Measurements from ENCODE around the gene CST7. TPM values are rescaled to one million over a fixed set of nuclear protein-coding genes. Genes with fewer than 3 reads are reported as not detected.

CST7 gene
- total and polyA plus RNA-seq, 2 of the 13 experiments (the other 11 are each of a cell fraction or from before 2014, with no cell fraction given) = not detected

GRCh38 chr20:24987244-24987643, 38.2 kb downstream of the CST7 start (continued):
- TF ChIP-seq PATZ1 (CRISPR knock-in tag; IDR thresholded peaks at IDR 0.05) = peak; percentile 90
- no peak for TF ChIP-seq JUNB (CRISPR knock-in tag; IDR thresholded peaks at IDR 0.05; ENCODE audit: borderline replicate concordance)
- no peak for TF ChIP-seq LCORL (IDR thresholded peaks at IDR 0.05)
- TF ChIP-seq LCORL (CRISPR knock-in tag; IDR thresholded peaks at IDR 0.05) = peak; percentile 61; the same call in 1 of the 2 replicates
- TF ChIP-seq ZNF235 (CRISPR knock-in tag; IDR thresholded peaks at IDR 0.05; ENCODE audit: borderline replicate concordance) = no peak
- TF ChIP-seq PCBP2 (optimal IDR thresholded peaks at IDR 0.05; ENCODE audit: low read depth, low read length, poor library complexity, severe bottlenecking) = no peak
- no peak for TF ChIP-seq ZBTB14 (CRISPR knock-in tag; IDR thresholded peaks at IDR 0.05)
- peak; percentile 55; the same call in 1 of the 2 replicates for TF ChIP-seq ZNF614 (CRISPR knock-in tag; IDR thresholded peaks at IDR 0.05; ENCODE audit: borderline replicate concordance)
- TF ChIP-seq HMG20A (CRISPR knock-in tag; IDR thresholded peaks at IDR 0.05; ENCODE audit: borderline replicate concordance) = peak; percentile 89
- TF ChIP-seq BCL3 (CRISPR knock-in tag; IDR thresholded peaks at IDR 0.05) = no peak
- TF ChIP-seq PHB2 (IDR thresholded peaks at IDR 0.05; ENCODE audit: partially characterized antibody) = no peak
- TF ChIP-seq ZNF580 (CRISPR knock-in tag; IDR thresholded peaks at IDR 0.05; ENCODE audit: borderline replicate concordance, low read depth) = 0 out of 2 replicates have a peak, but pooled peaks have one; percentile 17
- peak; percentile 56; the same call in 1 of the 2 replicates for TF ChIP-seq ZBTB25 (CRISPR knock-in tag; IDR thresholded peaks at IDR 0.05)
- TF ChIP-seq THAP9 (CRISPR knock-in tag; IDR thresholded peaks at IDR 0.05; ENCODE audit: borderline replicate concordance) = no peak
- TF ChIP-seq GATAD1 (CRISPR knock-in tag; IDR thresholded peaks at IDR 0.05) = 0 out of 2 replicates have a peak, but pooled peaks have one; percentile 26
- TF ChIP-seq THRA (CRISPR knock-in tag; IDR thresholded peaks at IDR 0.05; ENCODE audit: borderline replicate concordance) = 0 out of 2 replicates have a peak, but pooled peaks have one; percentile 45
- TF ChIP-seq SMC3 (IDR thresholded peaks at IDR 0.05; ENCODE audit: low read length) = peak; percentile 46; the same call in 1 of the 2 replicates
- TF ChIP-seq RARA (CRISPR knock-in tag; IDR thresholded peaks at IDR 0.05) = peak; percentile 47
- 0 out of 2 replicates have a peak, but pooled peaks have one; percentile 35 for TF ChIP-seq ZNF746 (CRISPR knock-in tag; IDR thresholded peaks at IDR 0.05)

Data from HepG2 (cell line).